GM19023 (cell line): ENCODE measurements around the gene PLEKHG3.
"Not testable (repeated sequence)": the region's sequence is repeated elsewhere in the genome, so short reads cannot be mapped to it uniquely, and the experiment has no call there.

Source experiments
- ATAC-seq: cut with Tn5 transposase; IDR thresholded peaks from one replicate; pipeline ENCODE4 v1.9.1; 2021; ENCODE audit warnings: mild to moderate bottlenecking, moderate library complexity; ENCODE audit not compliant: unreplicated experiment

The PLEKHG3 gene

GRCh38 chr14:64686282-64686615 is 18.0 kb upstream of the PLEKHG3 start:
- no peak for ATAC-seq

GRCh38 chr14:64688031-64688430 is 16.2 kb upstream of the PLEKHG3 start:
- no peak for ATAC-seq

DNA sequence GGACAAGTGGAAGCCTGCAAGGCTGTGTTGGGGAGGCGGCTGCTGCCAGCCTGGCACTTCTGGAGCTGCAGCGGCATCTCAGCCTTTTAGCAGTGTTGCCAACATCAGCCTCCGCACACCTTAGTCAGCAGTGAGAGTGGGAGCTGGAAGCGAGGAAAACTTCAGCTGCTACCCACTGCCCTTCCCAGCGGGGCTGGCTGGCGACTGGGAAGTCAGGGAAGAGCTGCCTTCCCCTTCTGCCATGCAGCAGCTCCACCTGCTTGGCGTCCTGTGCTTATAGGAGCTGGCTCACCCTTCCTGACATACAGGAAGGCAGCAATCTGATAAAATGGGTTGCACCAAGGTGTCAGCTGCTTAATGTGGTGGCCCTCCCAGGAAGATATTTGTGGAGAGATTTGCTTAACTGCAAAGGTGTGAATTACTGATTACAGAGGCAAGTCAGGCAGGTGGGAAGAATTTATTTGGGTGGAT is 15.4 kb upstream of the PLEKHG3 start:
- no peak for ATAC-seq

GRCh38 chr14:64689289-64689688 is 14.9 kb upstream of the PLEKHG3 start:
- ATAC-seq = no peak

- ATAC-seq = not testable (repeated sequence)
Observed at GRCh38 chr14:64690607-64691006, 13.6 kb upstream of the PLEKHG3 start.

DNA sequence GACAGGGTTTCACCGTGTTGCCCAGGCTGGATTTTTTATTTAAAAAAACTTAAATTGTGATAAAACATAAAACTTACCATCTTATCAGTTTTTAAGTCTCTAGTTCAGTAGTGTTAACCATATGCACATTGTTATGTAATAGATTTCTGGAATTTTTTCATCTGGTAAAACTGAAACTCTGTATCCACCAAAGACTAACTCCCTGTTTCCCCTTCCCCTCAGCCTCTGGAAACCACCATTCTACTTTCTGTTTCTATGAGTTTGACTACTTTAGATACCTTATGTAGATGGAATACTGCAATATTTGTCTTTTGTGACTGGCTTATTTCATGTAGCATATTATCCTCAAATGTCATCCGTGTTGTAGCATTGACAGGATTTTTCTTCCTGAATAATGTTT is 12.8 kb upstream of the PLEKHG3 start:
- ATAC-seq = no peak

GRCh38 chr14:64692189-64692985 is 11.8 kb upstream of the PLEKHG3 start:
- no peak for ATAC-seq

DNA sequence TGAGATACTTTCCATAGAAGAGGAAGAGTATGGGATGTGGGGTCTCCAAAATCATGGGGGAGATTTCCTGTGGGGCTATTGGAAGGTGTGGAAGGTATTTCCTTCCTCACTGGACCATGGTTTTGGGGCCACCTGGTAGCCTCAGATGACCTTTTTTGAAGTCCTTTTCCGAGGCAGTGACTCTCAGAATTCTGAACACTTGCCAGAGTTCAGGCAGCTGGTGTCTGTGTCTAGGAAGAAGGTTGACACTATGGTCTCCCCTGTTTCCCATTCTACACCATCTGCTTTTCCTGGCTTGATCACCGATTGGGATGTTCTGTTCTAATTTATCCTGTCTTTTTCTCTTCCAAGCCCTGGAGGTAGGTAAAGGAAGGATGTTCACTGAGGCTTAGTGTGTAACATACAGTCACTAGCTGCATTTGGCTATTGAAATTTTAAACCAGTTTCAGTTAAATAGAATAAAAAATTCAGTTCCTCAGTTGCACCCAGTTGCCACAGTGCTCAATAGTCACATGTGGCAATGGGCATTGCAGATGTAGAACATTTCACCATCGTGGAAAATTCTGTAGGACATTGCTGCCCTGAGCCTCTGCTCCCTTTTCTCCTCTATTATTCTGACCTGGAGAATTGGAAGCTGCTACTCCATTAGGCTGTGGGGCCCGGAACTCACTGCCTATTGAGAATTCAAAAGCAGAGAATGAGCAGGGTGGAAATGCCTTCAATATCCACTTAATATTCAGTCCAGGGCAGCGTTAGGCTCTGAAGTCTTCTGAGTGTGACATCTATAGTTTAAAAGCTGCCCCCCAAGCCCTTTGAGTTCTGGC is 11.0 kb upstream of the PLEKHG3 start:
- no peak for ATAC-seq

DNA sequence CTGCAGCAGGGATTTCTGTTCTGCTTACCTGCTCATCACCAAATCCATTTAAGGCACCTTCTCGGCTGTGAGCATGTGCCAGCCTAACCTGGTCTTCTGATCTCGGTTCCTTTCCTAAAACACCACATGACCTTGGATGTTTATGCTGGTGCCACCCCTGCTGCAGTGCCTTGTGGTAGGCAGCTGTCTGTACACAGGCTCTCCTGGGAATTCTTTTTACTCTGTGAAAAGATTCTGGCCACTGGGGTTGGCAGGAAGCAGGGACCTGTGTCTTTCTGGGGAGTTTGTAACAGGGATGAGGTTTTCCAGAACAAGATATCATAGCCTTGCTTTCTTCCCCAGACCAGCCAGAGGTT is 10.4 kb upstream of the PLEKHG3 start:
- ATAC-seq = no peak

- ATAC-seq = no peak
Observed at GRCh38 chr14:64695071-64695470, 9.2 kb upstream of the PLEKHG3 start.

DNA sequence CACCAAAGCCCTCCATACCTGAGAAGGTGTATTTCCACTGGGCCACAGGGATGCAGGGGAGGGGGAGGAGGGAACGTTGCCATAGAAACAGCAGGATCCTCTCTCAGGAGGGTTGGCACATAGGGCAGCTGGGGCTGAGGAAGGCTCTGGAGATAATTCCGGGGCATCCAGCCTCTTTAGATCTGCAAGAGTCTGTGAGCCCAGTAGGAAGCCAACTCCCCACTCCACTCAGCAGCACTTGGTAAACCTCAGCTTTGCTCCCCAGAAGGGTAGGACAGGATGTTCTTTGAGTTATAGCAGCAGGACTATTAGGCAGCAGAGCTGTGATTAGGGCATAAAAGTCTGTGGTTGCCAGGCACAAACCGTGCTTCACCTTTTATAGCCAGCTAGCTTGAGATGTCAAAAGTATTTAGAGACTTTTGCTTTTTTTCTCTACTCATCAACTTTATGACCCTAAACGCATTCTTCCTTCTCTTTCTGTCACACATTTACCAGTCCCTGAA is 7.8 kb upstream of the PLEKHG3 start:
- no peak for ATAC-seq

DNA sequence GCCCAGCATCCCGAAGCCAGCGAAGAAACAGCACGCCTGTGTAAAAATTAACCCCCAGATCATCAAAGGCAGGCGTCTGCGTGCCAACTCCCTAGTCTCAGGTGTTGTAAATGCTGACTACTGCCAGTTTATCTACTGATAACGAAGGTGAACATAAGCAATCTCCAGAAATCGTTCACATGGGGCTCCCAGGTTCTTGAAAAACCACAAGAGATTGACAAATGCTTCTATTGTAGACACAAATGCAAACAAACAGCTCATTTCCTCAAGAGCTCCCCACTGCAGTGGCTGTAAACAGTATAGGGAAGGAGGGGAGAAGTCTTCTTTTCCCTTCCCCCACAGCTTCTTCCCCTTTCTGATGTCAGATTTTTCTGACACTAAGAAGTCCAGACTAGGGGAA is 5.3 kb upstream of the PLEKHG3 start:
- no peak for ATAC-seq

- ATAC-seq = no peak
Observed at GRCh38 chr14:64700290-64700689, 3.9 kb upstream of the PLEKHG3 start.

GRCh38 chr14:64700894-64701293 is 3.3 kb upstream of the PLEKHG3 start:
- ATAC-seq = no peak

DNA sequence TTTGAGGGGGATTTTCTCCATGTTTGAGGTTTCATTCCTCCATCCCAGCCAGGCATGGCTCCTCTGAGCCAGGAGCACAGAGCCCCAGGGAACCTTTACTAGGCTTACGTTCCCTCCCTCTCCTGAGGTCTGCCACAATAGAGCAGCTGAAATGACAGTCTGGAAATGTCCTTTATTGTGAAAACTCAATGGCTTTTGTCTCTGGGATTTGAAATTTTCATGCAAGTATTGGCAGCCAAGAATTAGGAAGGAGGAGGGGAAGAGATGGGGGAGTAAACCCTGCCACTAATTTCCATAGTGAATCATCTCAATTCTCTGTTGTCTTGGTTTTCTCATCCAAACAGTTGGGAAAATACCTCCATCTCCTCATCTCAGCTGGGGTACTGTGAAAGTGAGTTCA is 2.6 kb upstream of the PLEKHG3 start:
- no peak for ATAC-seq

DNA sequence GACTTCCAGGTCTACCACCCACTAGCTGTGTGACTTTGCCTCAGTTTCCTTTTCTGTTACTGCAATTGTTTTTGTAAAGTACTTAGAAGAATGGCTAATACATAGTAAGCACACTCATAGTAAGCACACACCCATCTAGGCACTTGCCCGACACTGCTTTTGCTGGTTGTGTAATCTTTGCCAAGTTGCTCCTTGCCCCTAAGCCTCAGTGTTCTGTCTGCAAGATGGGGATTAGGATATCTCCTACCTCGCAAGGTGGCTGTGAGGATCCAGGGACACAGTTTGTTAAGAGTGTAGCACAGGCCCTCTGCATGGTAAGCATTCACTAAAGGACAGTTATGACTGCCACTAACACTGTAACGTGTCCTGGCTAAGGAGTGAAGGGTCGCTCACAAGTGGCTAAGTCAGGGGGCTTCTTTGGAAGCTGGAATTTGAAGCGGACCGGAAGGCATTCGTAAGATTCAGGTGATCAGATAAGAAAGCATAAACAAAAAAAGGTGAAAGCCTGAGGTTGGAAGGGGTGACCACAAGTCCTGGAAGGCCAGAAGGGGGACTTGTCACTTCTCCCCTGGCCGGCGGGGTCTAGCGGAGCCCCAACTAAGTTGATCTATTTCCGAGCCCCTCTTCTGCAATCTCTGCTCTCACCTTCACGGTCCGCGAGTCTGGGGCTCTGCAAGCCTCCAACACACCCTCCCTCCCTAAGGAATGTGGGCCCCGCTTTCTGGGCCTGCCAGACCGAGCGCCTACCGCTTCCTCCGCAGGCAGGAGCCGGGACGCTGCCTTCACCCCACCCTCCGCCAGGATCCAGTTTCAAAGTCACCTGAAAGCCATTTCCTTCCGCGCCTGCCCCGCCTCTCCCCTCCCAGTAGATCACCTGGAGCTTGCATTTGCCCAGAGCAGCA is 1.5 kb upstream of the PLEKHG3 start:
- ATAC-seq = no peak

DNA sequence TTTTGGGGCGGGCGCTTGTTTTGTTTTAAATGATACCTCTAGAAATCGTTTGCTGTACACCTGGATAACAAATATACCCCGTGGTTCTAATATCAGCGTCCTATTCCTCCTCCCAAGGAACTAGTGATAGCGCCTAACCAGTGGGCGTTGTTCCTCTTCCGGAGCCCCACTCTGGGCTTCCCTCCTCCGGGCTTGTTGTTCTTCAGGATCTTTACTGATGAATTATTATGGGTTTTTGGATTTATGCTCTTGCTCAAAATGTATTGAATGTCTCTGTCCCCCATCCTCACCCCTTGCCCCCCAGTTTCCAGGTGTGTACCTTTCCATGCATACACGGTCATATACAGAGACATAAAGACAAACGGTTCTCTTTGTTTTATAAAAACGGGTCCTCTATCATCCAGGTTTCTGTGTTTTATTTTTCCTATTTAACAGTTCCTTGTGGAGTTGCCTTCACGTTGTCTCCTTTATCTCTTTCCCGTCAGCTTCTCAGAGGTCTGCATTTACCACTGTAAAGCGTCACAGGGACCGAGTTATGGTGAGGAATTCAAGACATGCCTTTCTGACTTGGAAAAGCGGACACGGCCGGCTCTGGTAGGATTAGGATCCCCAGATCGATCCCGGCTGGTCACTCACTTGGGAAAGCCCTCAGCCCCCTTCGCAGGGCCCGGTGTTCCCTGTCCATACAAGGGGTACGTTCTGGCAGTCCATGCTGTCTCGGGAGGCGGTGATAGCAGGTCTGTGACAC is 655 bp upstream of the PLEKHG3 start:
- ATAC-seq = no peak

GRCh38 chr14:64704743-64705380 is 638 bp downstream of the PLEKHG3 start:
- ATAC-seq = no peak

GRCh38 chr14:64705381-64706118 is 1.3 kb downstream of the PLEKHG3 start:
- no peak for ATAC-seq
